H9 (cell line): ENCODE results near the gene CERS2. TPM values are rescaled to one million over a fixed set of nuclear protein-coding genes. Genes with fewer than 3 reads are reported as not detected.
A peak's percentile ranks its signal among the peaks of the same experiment; 100 is the strongest.

Source experiments
- DNase-seq: peaks from one replicate; pipeline ENCODE4 v3.0.0-alpha.2; 2017
- H2AFZ ChIP-seq: one replicate; pipeline ENCODE4 v1.6.1; 2013; ENCODE audit warnings: mild to moderate bottlenecking, low read length, control low read depth, moderate library complexity
- H2AK5ac ChIP-seq: 2 replicates; pipeline ENCODE4 v1.6.1; 2013; ENCODE audit warnings: low read length, control low read depth, mixed read lengths; ENCODE audit not compliant: insufficient read length
- H2BK120ac ChIP-seq: one replicate; pipeline ENCODE4 v1.6.1; 2013; ENCODE audit warnings: low read depth, mild to moderate bottlenecking, low read length, control low read depth, inconsistent platforms; ENCODE audit not compliant: poor library complexity, severe bottlenecking
- H2BK12ac ChIP-seq: 2 replicates; pipeline ENCODE4 v1.6.1; 2013; ENCODE audit warnings: low read length, control low read depth, mixed read lengths, low read depth; ENCODE audit not compliant: insufficient read length
- H2BK15ac ChIP-seq: 2 replicates; pipeline ENCODE4 v1.6.1; 2013; ENCODE audit warnings: low read depth, low read length, control low read depth
- H2BK20ac ChIP-seq: one replicate; pipeline ENCODE4 v1.6.1; 2013; ENCODE audit warnings: low read depth, mild to moderate bottlenecking, low read length, control low read depth, inconsistent platforms; ENCODE audit not compliant: poor library complexity, severe bottlenecking
- H2BK5ac ChIP-seq: 2 replicates; pipeline ENCODE4 v1.6.1; 2013; ENCODE audit warnings: low read length, control low read depth, mixed read lengths; ENCODE audit not compliant: insufficient read length
- H3K14ac ChIP-seq: 2 replicates; pipeline ENCODE4 v1.6.1; 2013; ENCODE audit warnings: low read length, control low read depth; ENCODE audit not compliant: insufficient read depth
- H3K18ac ChIP-seq: 2 replicates; pipeline ENCODE4 v1.6.1; 2013; ENCODE audit warnings: low read depth, mild to moderate bottlenecking, mixed read lengths, low read length, control low read depth; ENCODE audit not compliant: insufficient read length
- H3K23ac ChIP-seq: 2 replicates; pipeline ENCODE4 v1.6.1; 2013; ENCODE audit warnings: low read length, control low read depth, mixed read lengths, low read depth; ENCODE audit not compliant: insufficient read length
- H3K23me2 ChIP-seq: 2 replicates; pipeline ENCODE4 v1.6.1; 2013; ENCODE audit warnings: low read depth, mild to moderate bottlenecking, mixed read lengths, low read length, control low read depth; ENCODE audit not compliant: insufficient read length, poor library complexity, severe bottlenecking
- H3K27ac ChIP-seq: 2 replicates; pipeline ENCODE4 v1.5.1; 2013; ENCODE audit warnings: low read length, control low read depth, mixed read lengths, low read depth; ENCODE audit not compliant: insufficient read length
- H3K27me3 ChIP-seq: 2 replicates; pipeline ENCODE4 v1.6.1; 2013; ENCODE audit warnings: low read length, control low read depth, inconsistent platforms; ENCODE audit not compliant: insufficient read depth
- H3K4ac ChIP-seq: 2 replicates; pipeline ENCODE4 v1.6.1; 2013; ENCODE audit warnings: low read depth, mild to moderate bottlenecking, control low read depth, inconsistent platforms, low read length, moderate library complexity
- H3K4me1 ChIP-seq: 2 replicates; pipeline ENCODE4 v1.6.1; 2013; ENCODE audit warnings: low read length, control low read depth, inconsistent platforms; ENCODE audit not compliant: insufficient read depth
- H3K4me2 ChIP-seq: 2 replicates; pipeline ENCODE4 v1.6.1; 2013; ENCODE audit warnings: low read length, control low read depth, mixed read lengths; ENCODE audit not compliant: insufficient read length, insufficient read depth
- H3K56ac ChIP-seq: 2 replicates; pipeline ENCODE4 v1.6.1; 2013; ENCODE audit warnings: low read depth, mild to moderate bottlenecking, mixed read lengths, low read length, control low read depth; ENCODE audit not compliant: insufficient read length
- H3K79me1 ChIP-seq: 2 replicates; pipeline ENCODE4 v1.6.1; 2013; ENCODE audit warnings: low read depth, mild to moderate bottlenecking, moderate library complexity, low read length, control low read depth, inconsistent platforms; ENCODE audit not compliant: insufficient read depth, poor library complexity, severe bottlenecking
- H3K79me2 ChIP-seq: 2 replicates; pipeline ENCODE4 v1.6.1; 2013; ENCODE audit warnings: low read length, control low read depth, inconsistent platforms; ENCODE audit not compliant: insufficient read depth
- H3K9ac ChIP-seq: 2 replicates; pipeline ENCODE4 v1.6.1; 2013; ENCODE audit warnings: low read length, control low read depth, mixed read lengths; ENCODE audit not compliant: insufficient read length; ENCODE audit errors: extremely low read depth
- H3K9me3 ChIP-seq: one replicate; pipeline ENCODE4 v1.6.1; 2013; ENCODE audit warnings: low read depth, low read length, inconsistent platforms; ENCODE audit not compliant: control insufficient read depth
- H3T11ph ChIP-seq: one replicate; pipeline ENCODE4 v1.6.1; 2013; ENCODE audit warnings: mild to moderate bottlenecking, low read length, control low read depth, inconsistent platforms
- H4K20me1 ChIP-seq: one replicate; pipeline ENCODE4 v1.6.1; 2013; ENCODE audit not compliant: control insufficient read depth, insufficient read length, insufficient read depth
- H4K5ac ChIP-seq: 2 replicates; pipeline ENCODE4 v1.6.1; 2013; ENCODE audit warnings: low read depth, mild to moderate bottlenecking, mixed read lengths, low read length, control low read depth; ENCODE audit not compliant: insufficient read length
- H4K8ac ChIP-seq: replicated peaks from 2 replicates; pipeline ENCODE4 v1.6.1; 2013; ENCODE audit warnings: low read length, control low read depth, mixed read lengths, low read depth; ENCODE audit not compliant: insufficient read length
- H4K91ac ChIP-seq: 2 replicates; pipeline ENCODE4 v1.6.1; 2013; ENCODE audit warnings: low read depth, mild to moderate bottlenecking, moderate library complexity, mixed read lengths, low read length, control low read depth; ENCODE audit not compliant: insufficient read length
- H3K27ac Mint-ChIP-seq, 3 experiments: 2 replicates in 2 of 3; 3 replicates in 1 of 3; pipeline ENCODE4 v1.8.0; 2020 to 2021; ENCODE audit warnings: mixed read lengths in 3 of 3, mild to moderate bottlenecking in 1 of 3, moderate library complexity in 1 of 3
- H3K27me3 Mint-ChIP-seq: 2 replicates; pipeline ENCODE4 v1.8.0; 2021; ENCODE audit warnings: low read depth, mild to moderate bottlenecking, moderate library complexity, mixed read lengths
- H3K36me3 Mint-ChIP-seq, 3 experiments: 2 replicates in 2 of 3; 3 replicates in 1 of 3; pipeline ENCODE4 v1.8.0; 2020 to 2021; ENCODE audit warnings: low read depth in 3 of 3, mixed read lengths in 3 of 3; ENCODE audit not compliant: insufficient read depth in 1 of 3
- H3K4me1 Mint-ChIP-seq, 2 experiments: 2 replicates each; pipeline ENCODE4 v1.8.0; 2020; ENCODE audit warnings: mixed read lengths in 2 of 2
- H3K4me3 Mint-ChIP-seq, 2 experiments: 2 replicates in 1 of 2; 3 replicates in 1 of 2; pipeline ENCODE4 v1.8.0; 2020 to 2021; ENCODE audit warnings: mild to moderate bottlenecking in 2 of 2, mixed read lengths in 2 of 2, moderate library complexity in 1 of 2
- H3K9me3 Mint-ChIP-seq, 2 experiments: 2 replicates in 1 of 2; 3 replicates in 1 of 2; pipeline ENCODE4 v1.8.0; 2020; ENCODE audit warnings: mild to moderate bottlenecking in 2 of 2, mixed read lengths in 2 of 2, moderate library complexity in 1 of 2
- WGBS: extraction: QIAGEN DNeasy Blood & Tissue Kit; methylation state at CpG from one replicate; pipeline ENCODE4 v1.1.7; 2013; ENCODE audit warnings: missing lambda C conversion rate, low lambda C conversion rate, mixed read lengths; ENCODE audit not compliant: insufficient read length; ENCODE audit errors: extremely low coverage; 5-methylcytosine and 5-hydroxymethylcytosine counted together
- total RNA-seq: library from RNA; stranded (reverse); gene quantifications from 2 replicates; pipeline ENCODE4 v1.2.1, GENCODE V29; 2021
- TF ChIP-seq, protein P1 (sequence below): fragments of 200-600 bp; sonication (generic); conservative IDR thresholded peaks from 3 replicates; pipeline ENCODE4 v1.8.0; 2021; ENCODE audit warnings: antibody characterized with exemption, mild to moderate bottlenecking

Gene CERS2
- total RNA-seq, 1 experiment from 2014 or later = 201 TPM

DNA sequence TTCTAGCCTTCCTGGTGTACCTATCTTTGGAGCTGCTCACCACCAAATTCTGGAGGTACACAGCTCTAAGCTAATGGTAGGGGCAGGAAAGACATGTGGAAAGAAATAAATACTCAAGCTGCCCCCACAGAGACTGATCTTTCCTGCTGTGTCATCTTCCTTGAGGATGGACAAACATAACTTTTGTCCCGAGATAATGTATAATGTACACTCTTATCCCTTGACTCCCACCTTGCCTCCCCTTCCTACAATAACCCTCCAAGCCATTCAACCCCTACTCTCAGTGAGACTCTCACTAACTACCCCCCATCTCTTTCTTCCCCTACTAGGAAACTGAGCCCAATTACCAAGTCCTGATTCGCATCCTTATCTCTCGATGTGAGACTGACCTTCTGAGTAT, 19.6 kb upstream of the CERS2 start:
- no peak overlapping the region for H3K4ac ChIP-seq
- Mint-ChIP-seq H3K27ac (0 out of 7 replicates have a peak overlapping the region, but pooled peaks of 1 of the 3 experiments have one; percentile 6), H3K4me3 (no peak overlapping the region), H3K4me1 (peaks cover 5% of the 10 kb centered on the region in 2 experiments), H3K36me3 (peaks cover 0 to 6% (median 5%) of the 10 kb centered on the region in 3 experiments; a peak in 3 of 7 replicates), H3K9me3 (no peaks in the 10 kb centered on the region; a peak in 1 of 5 replicates), H3K27me3 (no peaks in the 10 kb centered on the region)
- H4K8ac ChIP-seq = no peak overlapping the region
- H3K9ac ChIP-seq = no peak overlapping the region
- no peaks in the 10 kb centered on the region for H3K79me1 ChIP-seq
- H2BK12ac ChIP-seq = no peak overlapping the region
- no peak for DNase-seq
- H3K27me3 ChIP-seq = no peaks in the 10 kb centered on the region
- no peak overlapping the region for H3K23ac ChIP-seq
- no peak overlapping the region for H2BK15ac ChIP-seq
- no peak overlapping the region for H3K56ac ChIP-seq
- H3K9me3 ChIP-seq = no peaks in the 10 kb centered on the region
- H3T11ph ChIP-seq = no peak overlapping the region
- no peak overlapping the region for H3K14ac ChIP-seq
- no peak overlapping the region for H4K5ac ChIP-seq
- no peak overlapping the region for H3K18ac ChIP-seq
- H3K4me2 ChIP-seq = no peak overlapping the region
- no peak overlapping the region for H3K27ac ChIP-seq
- no peaks in the 10 kb centered on the region for H3K79me2 ChIP-seq
- no peaks in the 10 kb centered on the region for H4K20me1 ChIP-seq
- no peak overlapping the region for H2BK20ac ChIP-seq
- H4K91ac ChIP-seq = no peak overlapping the region
- TF ChIP-seq, protein P1, sequence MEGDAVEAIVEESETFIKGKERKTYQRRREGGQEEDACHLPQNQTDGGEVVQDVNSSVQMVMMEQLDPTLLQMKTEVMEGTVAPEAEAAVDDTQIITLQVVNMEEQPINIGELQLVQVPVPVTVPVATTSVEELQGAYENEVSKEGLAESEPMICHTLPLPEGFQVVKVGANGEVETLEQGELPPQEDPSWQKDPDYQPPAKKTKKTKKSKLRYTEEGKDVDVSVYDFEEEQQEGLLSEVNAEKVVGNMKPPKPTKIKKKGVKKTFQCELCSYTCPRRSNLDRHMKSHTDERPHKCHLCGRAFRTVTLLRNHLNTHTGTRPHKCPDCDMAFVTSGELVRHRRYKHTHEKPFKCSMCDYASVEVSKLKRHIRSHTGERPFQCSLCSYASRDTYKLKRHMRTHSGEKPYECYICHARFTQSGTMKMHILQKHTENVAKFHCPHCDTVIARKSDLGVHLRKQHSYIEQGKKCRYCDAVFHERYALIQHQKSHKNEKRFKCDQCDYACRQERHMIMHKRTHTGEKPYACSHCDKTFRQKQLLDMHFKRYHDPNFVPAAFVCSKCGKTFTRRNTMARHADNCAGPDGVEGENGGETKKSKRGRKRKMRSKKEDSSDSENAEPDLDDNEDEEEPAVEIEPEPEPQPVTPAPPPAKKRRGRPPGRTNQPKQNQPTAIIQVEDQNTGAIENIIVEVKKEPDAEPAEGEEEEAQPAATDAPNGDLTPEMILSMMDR = no peak
- H2AK5ac ChIP-seq = no peak overlapping the region
- H3K4me1 ChIP-seq = peaks cover 3% of the 10 kb centered on the region; the same call in 1 of the 2 replicates
- H3K23me2 ChIP-seq = no peaks in the 10 kb centered on the region
- no peak overlapping the region for H2BK5ac ChIP-seq
- H2BK120ac ChIP-seq = no peak overlapping the region
- WGBS = no CpG with 5 or more reads among the region's 3 CpGs
- H2AFZ ChIP-seq = no peak overlapping the region
